Bronchial epithelial cell (primary cell): Measurements from ENCODE around the gene CBX2. TPM values are rescaled to one million over a fixed set of nuclear protein-coding genes. Genes with fewer than 3 reads are reported as not detected.

Source experiments
- DNase-seq: peaks from one replicate; pipeline ENCODE4 v3.0.0-alpha.2; 2010; ENCODE audit warnings: low read depth
- FAIRE-seq: peaks from 2 replicates; lab custom pipeline; 2011; peaks lifted over from hg19 to GRCh38; lab: Jason Lieb, UNC
- H3K27me3 ChIP-seq: 2 replicates; pipeline ENCODE4 v1.5.1; 2011; ENCODE audit warnings: low read length; ENCODE audit not compliant: control insufficient read depth, insufficient read depth
- H3K36me3 ChIP-seq: 2 replicates; pipeline ENCODE4 v1.5.1; 2011; ENCODE audit warnings: low read length; ENCODE audit not compliant: control insufficient read depth, insufficient read depth
- H3K4me3 ChIP-seq: 2 replicates; pipeline ENCODE4 v1.5.1; 2011; ENCODE audit warnings: mild to moderate bottlenecking, low read depth, low read length, control low read depth
- CTCF ChIP-seq: IDR thresholded peaks from 2 replicates; pipeline ENCODE4 v1.5.1; 2011; ENCODE audit warnings: mild to moderate bottlenecking, moderate library complexity, low read length, control low read depth, inconsistent platforms; ENCODE audit not compliant: insufficient read depth, severe bottlenecking
- total RNA-seq: library from RNA; depleted of rRNA; stranded (reverse); fragments of >200 nt; gene quantifications from 2 replicates; pipeline ENCODE4 v1.2.1, GENCODE V29; 2014

Gene CBX2
- total RNA-seq, 1 donor from 2014 or later = 1.1 TPM

DNA sequence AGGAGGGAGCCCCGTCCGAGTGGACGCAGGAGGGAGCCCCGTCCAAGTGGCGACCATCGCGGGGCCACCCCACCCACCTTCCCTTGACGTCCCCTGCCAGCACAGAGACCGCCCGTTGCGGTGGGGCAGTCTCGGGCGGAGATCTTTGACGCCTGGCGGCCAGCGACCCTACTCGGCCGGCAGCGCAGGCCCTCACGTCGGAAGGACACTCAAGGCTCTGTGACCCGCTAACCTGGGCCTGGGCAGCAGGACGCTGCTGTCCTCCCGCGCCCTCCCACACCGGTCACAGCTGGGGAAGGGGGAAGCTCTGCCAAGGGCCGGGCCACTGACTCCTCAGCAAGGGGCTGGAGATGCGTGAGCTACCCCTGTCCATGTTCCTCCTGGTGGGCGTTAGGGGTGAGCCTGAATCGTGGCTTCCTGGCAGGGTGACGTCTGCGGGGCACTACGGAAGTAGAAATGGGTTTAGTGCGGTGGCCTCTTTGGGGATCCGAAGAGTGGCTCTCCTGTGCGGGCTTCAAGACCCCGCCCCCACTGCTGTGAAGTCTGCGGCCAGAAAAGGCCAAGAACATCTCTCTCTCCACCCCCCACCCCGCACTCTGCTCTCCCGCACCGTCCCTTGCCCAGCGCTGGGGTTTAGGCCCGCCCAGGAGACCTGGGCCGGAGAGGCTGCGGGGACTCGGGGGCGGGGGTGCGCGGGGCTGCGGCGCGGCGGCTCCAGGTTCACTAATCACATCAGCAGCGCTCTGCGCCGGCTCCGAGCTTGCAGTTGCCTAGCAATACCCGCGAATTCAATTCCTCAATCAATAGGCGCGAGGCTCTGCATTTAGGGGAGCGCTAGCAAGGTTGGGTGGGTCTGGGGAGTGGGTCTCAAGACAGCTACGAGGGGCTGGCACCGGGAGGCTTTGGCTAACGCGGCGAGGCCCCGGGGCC is 13.1 kb downstream of the CBX2 start:
- H3K36me3 ChIP-seq = peaks cover 6% of the 10 kb centered on the region
- FAIRE-seq = no peak
- DNase-seq = no peak
- peaks cover 39% of the 10 kb centered on the region for H3K27me3 ChIP-seq
- H3K4me3 ChIP-seq = no peak overlapping the region
- TF ChIP-seq CTCF = no peak

DNA sequence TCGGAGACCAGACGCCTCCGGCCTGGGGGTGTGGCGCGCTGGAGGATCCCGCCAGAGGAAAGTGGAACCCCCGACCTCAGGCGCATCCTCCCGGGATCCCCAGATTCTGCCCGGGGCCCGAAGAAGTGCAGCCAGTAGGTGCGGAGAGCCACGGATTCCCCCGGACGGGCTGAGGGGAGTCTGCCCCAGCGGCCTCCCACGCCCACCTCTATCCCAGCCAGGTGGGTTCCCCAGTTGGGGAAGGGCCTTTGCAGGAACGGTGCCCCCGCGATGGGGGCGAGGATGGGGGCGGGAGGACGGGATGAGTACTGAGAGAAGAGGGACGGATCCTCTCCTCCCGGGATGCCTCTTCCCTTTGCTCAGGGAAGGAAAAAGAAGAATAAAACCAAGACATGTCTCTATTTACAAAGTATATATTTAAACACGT is 13.8 kb downstream of the CBX2 start:
- DNase-seq = no peak
- H3K36me3 ChIP-seq = peaks cover 6% of the 10 kb centered on the region
- no peak for TF ChIP-seq CTCF
- no peak for FAIRE-seq
- H3K27me3 ChIP-seq = peaks cover 39% of the 10 kb centered on the region
- no peak overlapping the region for H3K4me3 ChIP-seq

DNA sequence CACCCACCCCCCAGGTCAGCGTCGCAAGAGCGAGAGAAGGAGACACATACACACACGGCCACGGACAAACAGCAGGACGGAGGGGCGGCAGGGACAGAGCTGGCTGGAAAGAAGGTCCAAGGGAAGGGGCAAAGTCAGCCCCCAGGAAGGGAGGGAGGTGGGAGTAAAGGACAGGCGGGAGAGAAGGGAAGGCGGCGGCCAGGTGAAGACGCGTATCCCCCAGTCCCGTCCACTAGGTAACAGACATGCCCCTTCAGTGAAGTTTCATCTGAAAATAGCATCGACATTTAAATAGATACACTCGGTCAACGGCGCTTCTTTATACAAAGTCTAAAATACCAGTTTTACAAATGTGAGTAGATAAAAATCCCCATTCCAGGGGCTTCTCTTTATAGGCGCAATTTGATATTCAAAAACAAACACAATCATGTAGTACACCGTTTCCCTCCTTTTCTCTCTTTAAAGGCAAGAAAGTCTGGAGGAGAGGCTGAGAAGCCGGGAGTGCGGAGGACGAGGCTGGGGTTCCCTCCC is 14.5 kb downstream of the CBX2 start:
- no peak for TF ChIP-seq CTCF
- Histone ChIP-seq H3K36me3 (peaks cover 6% of the 10 kb centered on the region), H3K27me3 (peaks cover 39% of the 10 kb centered on the region), H3K4me3 (no peak overlapping the region)
- FAIRE-seq (no peak), DNase-seq (no peak)

DNA sequence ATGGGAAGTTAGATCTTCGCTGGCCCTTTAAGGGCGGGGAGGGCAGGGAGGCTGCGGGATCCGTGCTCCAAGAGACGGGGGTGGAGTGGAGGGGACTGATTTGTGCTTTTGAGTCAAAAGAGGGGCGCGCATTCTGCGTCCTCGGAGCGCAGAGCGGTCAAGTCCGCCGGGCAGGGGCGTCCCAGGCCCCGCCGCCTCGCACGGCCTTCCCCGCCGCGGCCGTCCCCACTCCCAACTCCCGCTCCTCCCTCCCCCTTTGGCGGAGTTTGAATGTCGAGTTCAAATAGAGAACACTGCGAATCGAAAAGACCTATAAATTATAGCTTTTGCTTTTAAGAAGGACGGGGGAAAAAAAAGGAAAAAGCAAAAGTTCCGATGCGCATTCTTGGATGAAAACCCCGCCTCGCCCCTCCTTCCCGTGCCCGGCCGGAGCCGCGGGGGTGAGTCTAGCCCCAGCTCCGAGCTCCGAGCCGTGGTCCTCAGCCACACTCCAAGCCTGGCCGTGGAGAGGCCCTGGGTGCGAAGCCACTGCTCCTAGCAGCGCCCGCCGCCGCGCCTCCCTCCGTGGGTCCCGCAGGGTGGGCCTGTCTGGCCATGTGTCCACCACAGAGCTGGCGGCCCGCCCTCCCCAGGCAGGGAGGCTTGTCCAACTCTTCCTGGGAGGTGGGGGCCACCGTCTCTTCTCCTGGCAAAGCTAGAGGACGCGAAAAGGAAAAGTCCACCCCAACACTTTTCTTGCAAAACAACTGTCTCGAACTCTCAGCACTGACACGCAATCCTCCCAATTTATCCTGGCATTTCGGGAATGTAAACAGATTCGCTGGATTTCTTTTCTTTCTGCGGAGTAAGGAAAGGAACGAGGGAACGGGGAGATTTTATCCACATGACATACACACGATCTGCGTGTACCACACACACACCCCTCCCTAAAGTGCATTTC is 15.3 kb downstream of the CBX2 start:
- FAIRE-seq (no peak), DNase-seq (no peak)
- peak overlapping the region; percentile 25 for H3K4me3 ChIP-seq
- TF ChIP-seq CTCF = no peak
- H3K36me3 ChIP-seq = peaks cover 6% of the 10 kb centered on the region
- peaks cover 40% of the 10 kb centered on the region for H3K27me3 ChIP-seq

GRCh38 chr17:79793924-79794304 is 16.0 kb downstream of the CBX2 start:
- Histone ChIP-seq H3K4me3 (no peak overlapping the region), H3K36me3 (peaks cover 6% of the 10 kb centered on the region), H3K27me3 (peaks cover 41% of the 10 kb centered on the region)
- FAIRE-seq = no peak
- no peak for DNase-seq
- no peak for TF ChIP-seq CTCF
